ENCODE data around the gene FCRL6.

The FCRL6 gene

GRCh38 chr1:159835862-159836525 lies 33.8 kb downstream of the FCRL6 start:
- no peak for DNase-seq

GRCh38 chr1:159838715-159839114 lies 36.6 kb downstream of the FCRL6 start:
- DNase-seq = no peak

GRCh38 chr1:159839116-159839849 lies 37.1 kb downstream of the FCRL6 start:
- no peak for DNase-seq

- DNase-seq = no peak
These were observed 39.6 kb downstream of the FCRL6 start for GRCh38 chr1:159841749-159842148.

GRCh38 chr1:159843459-159843858 lies 41.3 kb downstream of the FCRL6 start:
- no peak for DNase-seq

- DNase-seq = no peak
These were observed 43.8 kb downstream of the FCRL6 start for GRCh38 chr1:159845751-159846629.

GRCh38 chr1:159847231-159847630 lies 45.1 kb downstream of the FCRL6 start:
- DNase-seq = no peak

GRCh38 chr1:159848326-159848725 lies 46.2 kb downstream of the FCRL6 start:
- no peak for DNase-seq

GRCh38 chr1:159849626-159850366 lies 47.6 kb downstream of the FCRL6 start:
- no peak for DNase-seq

- DNase-seq = no peak
These were observed 49.2 kb downstream of the FCRL6 start for GRCh38 chr1:159851407-159851806.

- no peak for DNase-seq
These were observed 51.4 kb downstream of the FCRL6 start for GRCh38 chr1:159853417-159854115.

- DNase-seq = no peak
These were observed 52.0 kb downstream of the FCRL6 start for GRCh38 chr1:159854116-159854692.

- peak; percentile 44 for DNase-seq
These were observed 52.6 kb downstream of the FCRL6 start for GRCh38 chr1:159854693-159855192.

GRCh38 chr1:159855709-159856108 lies 53.5 kb downstream of the FCRL6 start:
- DNase-seq = no peak

GRCh38 chr1:159856576-159856975 lies 54.4 kb downstream of the FCRL6 start:
- no peak for DNase-seq

- no peak for DNase-seq
These were observed 55.7 kb downstream of the FCRL6 start for GRCh38 chr1:159857889-159858288.

- no peak for DNase-seq
These were observed 57.7 kb downstream of the FCRL6 start for GRCh38 chr1:159859767-159860322.

GRCh38 chr1:159860456-159860855 lies 58.3 kb downstream of the FCRL6 start:
- no peak for DNase-seq

- DNase-seq = no peak
These were observed 59.1 kb downstream of the FCRL6 start for GRCh38 chr1:159861218-159861617.

GRCh38 chr1:159862031-159862430 lies 59.9 kb downstream of the FCRL6 start:
- DNase-seq = no peak

GRCh38 chr1:159862557-159862956 lies 60.4 kb downstream of the FCRL6 start, which contains the start of gene VSIG8:
VSIG8 (minus strand) TSS chr1:159862657; CDS start chr1:159862521, 136 bp downstream.
- no peak for DNase-seq
